NCI-H526 treated with DMSO at 0.1 percent for 48 hours (cell line): ENCODE results near the gene PAEP.

Experiments
- DNase-seq: peaks from one replicate; lab custom pipeline; 2025; lab: John Stamatoyannopoulos, UW

Gene PAEP

GRCh38 chr9:135615666-135616618 is 54.4 kb downstream of the PAEP start:
- DNase-seq = no peak
